Ramos (cell line): ENCODE results near the gene FCHSD2.

Experiments
- in situ Hi-C: fragments of 300-500 bp; cut with MboI; formaldehyde crosslinking; loops from one replicate; pipeline ENCODE4 v1.14.3; 2022; ENCODE audit warnings: low sequenced_read_pairs; ENCODE audit not compliant: unreplicated experiment

FCHSD2 gene

DNA sequence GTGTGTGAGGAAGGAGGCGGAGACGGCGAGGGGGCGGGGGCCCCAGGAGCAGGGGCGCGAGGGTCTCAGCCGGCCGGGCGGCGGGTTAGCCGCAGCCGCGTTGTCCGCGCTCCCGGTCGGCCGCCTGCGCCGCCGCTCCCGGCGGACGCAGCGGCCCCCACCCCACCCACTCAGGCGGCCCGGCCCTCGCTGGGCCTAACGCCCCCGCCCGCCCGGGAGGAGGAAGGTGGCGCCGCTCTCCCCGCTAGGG lies at the start of gene FCHSD2:
Gene FCHSD2 (minus strand): TSS at position 191 of the 250 bp plus-strand sequence. CDS start 441 bp downstream, outside the sequence.
- in situ Hi-C loops = no loop called here

DNA sequence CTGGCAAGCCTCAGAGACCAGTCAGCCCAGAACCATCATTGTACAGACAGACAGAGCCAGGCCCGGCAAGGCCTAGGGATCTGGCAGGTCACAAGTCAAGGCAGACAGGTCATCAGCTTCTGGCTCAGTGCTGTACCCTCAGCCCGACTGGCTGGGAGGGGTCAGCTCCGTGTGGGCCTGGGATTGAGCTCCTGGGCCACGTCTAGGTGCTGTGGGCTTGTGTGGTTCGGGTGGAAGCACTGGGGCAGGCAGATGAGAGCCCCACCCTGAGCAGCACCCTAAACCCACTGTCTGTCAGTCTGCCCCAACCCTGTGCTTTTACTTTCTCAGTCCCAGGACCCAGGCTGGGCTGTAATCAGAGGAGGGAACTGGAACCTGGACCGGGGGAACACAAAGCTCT lies 49.0 kb upstream of the FCHSD2 start:
- in situ Hi-C loops = no loop called here

DNA sequence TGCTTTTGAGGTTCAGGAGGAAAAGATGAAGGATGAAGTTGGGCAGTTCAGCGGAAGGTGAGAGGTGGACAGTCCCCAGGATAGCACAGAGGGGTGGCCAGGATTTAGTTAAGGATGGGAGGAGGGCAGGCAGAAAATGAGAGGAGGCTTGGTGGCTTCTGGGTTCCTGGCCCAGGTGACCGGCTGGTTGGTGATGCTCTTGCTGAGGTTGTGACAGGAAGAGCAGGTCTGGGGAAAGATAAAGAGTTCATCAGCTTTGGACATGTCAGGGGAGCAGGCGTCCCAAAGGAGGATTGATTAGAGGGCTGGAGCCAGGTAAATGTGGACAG lies 48.4 kb upstream of the FCHSD2 start:
- in situ Hi-C loops = no loop called here

DNA sequence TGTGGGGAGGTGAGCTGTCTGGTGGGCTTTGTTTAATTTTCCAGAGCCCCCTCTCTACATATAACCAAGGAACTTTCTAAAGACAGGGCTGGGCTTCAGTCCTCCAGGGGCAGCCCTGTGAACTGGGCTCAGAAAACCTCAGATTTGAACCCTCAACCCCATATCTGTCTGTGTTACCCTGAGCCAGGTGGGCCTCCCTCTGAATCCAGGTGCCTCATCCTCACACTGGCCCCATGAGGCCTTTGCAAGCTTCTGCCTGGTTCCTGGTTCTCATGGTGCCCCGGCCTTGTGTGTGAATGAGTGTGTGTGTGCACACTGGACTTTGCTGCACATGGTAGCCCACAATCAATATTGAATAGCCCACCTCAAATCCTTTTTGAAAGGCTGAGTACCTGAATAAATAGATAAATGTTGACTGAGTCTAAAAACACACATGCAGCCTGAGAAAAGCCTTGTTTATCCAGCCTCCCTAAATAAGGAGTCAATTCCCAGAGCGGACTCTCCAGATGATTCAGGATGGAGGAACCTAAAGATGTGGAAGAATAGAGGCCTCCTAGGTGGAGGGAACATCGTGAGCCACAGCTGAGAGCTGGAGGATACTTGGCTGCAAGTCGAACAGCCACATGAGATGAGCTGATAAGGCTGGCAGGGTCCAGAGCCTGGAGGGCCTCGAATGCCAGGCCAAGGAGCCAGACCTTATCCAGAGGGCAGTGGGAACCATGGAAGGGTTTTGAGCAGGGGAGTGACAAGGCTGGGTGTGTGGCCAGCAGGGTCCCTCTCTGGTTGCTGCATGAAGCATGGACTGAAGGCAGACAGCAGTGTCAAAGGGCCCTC lies 47.8 kb upstream of the FCHSD2 start:
- in situ Hi-C loops = no loop called here

DNA sequence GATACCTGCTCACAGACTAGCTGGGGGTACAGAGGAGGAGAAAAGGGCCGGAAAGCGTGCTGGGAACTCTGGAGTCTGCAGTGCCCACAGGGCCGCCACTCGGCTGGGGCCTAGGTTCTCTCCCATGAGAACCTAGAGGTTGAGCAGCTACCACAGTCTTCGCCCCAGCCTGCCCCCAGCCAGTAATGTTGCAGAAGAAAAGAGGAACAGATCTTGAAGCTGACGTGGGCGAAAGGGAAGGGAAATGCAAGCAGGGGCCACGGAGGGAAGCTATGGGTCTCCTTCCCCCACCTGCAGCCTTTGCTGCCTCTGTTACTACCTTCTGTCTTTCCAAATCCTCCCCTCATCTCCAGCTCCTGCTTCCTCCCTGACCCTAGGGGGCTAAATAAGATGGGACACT lies 47.2 kb upstream of the FCHSD2 start:
- in situ Hi-C loops = no loop called here

DNA sequence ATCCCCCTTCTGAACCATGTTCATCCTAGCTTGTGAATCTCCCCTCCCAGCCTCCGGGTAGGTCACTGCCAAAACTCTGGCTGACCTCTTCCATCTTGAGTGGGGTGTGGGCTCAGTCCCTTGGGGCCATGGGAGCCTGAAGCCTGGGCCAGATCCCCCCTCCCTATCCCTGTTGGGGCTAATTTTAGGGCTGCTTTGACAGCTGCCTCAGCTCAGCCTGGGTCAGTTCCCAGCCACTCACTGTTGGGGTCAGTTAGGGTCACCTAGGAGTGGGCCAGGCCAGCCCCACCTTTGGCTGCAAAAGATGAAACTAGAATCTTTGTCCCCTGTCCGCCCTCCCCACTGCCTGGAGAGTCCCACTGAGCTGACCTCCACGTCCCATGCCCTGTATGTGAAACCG lies 46.2 kb upstream of the FCHSD2 start:
- in situ Hi-C loops = no loop called here

DNA sequence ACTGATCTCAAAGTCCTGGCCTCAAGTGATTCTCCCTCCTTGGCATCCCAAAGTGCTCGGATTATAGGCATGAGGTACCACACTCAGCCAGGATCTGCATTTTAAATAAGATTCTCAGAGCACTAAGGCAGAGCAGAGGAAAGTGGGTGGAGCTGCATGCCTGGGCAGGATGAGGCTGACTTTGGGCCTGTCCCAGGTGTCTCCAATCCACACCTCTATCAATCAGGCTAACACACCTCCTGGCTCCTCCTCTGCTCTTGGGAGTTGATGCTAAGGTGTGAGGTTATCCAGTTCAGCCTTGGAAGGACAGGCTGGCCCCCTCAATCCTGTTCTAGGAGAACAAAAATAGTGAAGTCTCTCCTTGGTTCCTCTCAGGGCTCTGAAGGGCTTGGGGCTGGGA lies 45.7 kb upstream of the FCHSD2 start:
- in situ Hi-C loops = no loop called here

DNA sequence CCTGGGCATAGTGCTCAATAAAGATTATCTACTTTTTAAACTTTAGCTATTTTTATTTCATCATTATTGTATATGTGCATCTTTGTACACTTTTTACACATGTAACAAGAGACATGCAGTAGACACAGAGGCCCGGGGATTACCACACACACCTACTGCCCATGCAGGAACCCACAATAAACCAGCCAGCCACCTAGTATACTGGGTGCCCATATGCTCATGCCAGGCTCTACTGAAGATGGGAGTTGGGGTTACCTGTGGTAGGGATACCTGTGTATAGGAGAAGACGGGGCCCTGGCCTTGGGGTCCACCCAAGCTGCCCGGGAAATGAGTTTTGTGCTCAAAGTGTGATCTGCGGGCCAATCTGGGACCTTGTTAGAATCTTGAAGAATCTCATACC lies 44.8 kb upstream of the FCHSD2 start:
- in situ Hi-C loops = no loop called here

DNA sequence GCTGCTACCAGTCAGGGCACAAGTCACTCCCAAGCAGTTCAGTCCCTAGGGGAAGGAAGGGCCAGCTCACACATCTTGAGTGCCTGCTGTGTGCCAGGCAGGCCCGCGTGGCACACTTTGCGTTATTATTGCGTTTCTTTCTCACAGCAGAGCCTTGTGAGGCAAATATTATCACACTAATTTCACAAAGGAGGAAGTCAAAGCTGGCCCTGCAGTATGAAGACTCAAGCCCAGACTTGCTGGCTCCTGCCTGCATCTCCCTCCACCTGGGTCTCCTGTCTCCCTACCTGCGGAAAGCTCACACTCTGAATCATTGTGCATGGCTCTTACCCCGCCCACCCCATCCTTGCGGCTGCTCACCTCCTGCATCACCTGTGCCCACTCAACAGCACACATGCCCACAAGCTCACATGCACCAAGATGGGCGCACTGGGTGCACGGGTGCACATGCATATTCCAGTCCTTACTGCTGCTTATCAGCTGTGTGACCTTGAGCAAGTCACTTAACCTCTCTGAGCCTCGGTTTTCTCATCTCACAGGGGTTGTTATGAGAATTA lies 44.3 kb upstream of the FCHSD2 start:
- in situ Hi-C loops = no loop called here

DNA sequence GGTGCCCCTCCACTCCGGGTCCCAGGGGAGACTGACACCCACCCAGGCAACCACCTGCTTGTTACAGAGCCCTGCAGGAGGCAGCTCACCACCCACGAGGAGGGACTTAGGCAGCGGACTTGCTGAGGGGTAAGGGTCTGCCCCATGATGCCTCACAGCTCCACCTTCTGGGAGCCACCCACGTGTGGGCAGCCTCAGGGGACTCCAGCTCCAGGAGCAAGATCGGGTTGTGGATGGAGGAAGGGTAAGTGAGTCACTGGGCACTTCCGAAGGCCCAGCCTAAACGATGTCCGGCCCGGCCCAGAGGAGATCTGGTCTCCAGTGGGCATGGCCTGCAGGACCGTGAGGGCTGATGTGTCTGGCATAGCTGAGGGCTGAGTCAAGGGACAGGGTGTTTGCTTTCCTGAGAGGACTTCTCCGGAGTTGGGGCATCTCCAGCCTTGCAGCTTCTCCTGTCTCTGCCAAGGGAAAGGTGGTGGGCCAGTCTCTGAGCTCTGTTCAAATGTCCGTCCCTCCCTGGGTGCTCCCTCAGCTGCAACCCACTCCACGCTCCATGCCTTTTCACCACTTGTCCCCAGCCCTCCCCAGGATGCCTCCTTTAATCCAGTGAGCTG lies 43.7 kb upstream of the FCHSD2 start:
- in situ Hi-C loops = no loop called here

DNA sequence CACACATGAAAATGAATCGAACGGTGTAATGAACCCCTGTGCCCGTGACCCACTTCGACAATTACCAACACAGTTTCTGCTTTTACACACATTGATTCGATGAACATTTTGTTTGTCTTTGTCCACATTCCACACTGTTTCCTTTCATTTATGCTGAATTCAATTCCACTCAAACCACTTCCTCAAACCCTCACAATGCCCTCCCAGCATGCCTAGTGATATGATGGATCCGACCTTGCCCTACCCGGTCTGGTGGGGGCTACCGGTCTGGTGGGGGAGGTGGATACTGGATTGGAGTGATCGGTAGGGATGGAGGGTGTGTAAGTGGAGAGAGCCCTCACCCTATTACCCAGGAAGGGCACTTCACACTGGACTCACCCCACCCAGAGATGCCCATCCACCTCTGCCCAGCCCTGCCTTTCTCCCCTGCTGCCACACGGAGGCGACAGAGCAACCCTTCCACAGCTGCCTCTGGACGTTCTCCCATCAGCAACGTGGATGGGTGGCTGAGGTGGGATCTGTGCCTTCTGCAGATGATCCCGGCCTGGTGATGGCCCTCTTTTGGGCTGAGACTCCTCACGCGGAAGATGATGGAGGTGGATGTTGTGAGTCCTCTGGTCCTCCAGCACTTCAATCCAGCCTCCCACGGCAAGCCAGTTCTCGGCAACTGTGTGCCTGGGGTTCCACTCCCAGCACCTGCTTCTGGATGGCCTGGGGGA lies 43.0 kb upstream of the FCHSD2 start:
- in situ Hi-C loops = no loop called here

DNA sequence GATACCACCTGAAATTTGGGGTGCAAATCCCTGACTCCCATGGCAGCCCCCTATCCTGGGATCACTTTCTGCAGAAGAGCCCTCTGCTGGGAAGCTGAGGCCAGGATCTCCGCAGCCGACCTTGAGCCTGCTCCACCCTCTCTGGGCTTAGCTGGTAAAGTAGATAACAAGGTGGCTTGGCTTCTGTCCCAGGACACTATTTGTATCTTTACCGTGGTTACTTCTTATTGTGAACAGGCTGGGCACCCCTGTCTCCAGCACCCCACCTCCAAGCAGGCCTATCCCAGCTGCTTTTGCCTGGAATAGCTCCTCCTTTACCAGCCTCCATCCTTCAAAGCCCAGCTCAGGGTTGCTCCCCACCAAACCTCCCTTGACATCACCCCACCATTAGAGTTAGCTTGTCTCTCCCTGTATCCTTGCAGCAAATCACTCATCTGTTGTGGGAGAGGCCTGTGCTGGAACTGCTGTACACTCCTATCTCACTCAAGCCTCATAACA lies 40.8 kb upstream of the FCHSD2 start:
- in situ Hi-C loops = no loop called here

DNA sequence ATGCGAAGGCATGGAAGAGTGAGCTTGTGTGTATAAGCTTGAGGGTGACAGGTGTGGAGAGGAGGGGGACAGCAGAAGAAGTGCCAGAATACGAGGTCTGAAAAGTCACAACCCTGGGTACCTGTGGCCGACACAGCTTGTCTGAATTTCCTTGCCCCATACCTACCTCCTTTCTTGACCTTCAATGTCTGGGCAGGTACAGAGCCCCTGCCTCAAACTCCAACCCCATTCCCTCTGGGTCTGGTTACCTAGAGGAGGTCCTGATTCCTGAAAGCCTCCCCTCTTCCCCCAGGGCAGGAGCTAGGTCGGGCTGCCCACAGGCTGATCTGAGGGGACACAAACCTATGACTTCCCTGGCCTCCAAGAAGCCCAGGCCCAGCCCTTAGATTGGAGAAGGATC lies 36.6 kb upstream of the FCHSD2 start:
- in situ Hi-C loops = loop anchor here (5.0 kb wide), 1 partner anchor 346 kb away; no protein-coding TSS in a partner anchor

DNA sequence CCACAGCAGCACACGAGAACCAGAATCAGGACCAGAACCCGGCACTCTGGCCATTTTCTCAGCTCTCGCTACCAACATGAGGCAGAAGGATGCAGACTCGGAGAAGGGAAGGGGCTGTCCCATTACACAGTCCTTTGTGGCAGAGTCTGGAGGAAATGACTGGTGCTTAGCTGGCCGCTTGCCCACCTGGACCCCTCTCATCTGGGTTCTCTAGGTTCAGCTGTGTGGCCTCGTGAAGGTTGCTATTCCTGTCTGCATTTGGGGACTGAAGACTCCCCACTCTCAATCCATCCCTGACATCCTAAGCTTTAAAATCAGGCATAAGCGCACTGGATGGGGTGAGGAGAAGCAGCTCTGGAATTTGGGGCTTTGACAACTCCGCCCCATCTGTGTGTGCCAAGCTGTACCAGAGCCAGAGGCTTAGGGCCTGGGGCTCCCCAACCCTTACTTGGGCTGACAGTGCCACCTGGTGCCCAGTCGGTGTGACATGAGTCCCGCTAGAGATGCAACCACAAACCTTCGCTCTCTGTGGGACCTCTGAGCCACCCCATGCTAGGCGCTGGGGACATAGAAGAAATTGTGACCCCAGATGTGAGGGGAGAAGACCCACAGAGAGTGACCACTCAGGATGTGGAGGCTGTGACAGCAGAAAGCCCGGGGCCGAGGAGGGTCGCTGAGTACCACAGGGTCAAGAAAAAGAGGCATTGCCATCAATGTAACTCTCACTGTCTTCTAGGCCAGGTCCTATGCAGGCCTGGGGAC lies 35.8 kb upstream of the FCHSD2 start:
- in situ Hi-C loops = loop anchor here (5.0 kb wide), 1 partner anchor 346 kb away; no protein-coding TSS in a partner anchor

DNA sequence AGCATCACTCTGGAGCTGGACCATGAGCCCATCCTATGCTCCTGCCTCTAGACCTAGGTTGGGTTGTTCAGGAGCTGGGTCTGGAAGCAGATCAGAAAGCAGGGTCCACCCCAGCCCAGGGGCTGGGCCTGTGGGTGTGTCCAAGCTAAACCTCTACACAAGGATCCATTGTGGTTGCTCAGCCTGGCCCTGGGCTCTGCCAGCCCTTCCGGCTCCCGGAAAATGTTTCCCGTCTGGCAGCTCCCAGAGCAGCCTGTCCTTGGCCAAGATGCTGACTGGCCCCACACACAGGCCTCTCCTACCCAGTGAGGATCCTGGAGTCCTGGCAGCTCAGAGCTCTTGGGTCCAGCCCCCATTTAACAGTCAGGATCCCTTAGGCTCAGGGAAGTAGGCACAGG lies 35.3 kb upstream of the FCHSD2 start:
- in situ Hi-C loops = loop anchor here (5.0 kb wide), 1 partner anchor 345 kb away; no protein-coding TSS in a partner anchor

DNA sequence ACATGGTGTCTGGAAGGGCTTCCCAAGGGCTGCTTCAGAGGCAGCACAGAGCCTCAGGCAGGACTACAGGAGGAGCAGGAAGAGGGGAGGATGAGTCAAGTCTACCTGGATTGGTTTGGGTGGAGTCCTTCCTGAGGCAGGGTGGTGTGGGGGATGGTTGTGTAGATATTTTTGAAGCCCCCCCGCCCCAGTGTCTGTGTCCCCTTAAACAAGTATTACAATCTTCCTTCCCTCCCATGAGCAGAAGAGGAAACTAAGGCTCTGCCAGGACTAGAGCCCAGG lies 34.7 kb upstream of the FCHSD2 start:
- in situ Hi-C loops = loop anchor here (5.0 kb wide), 1 partner anchor 345 kb away; no protein-coding TSS in a partner anchor

DNA sequence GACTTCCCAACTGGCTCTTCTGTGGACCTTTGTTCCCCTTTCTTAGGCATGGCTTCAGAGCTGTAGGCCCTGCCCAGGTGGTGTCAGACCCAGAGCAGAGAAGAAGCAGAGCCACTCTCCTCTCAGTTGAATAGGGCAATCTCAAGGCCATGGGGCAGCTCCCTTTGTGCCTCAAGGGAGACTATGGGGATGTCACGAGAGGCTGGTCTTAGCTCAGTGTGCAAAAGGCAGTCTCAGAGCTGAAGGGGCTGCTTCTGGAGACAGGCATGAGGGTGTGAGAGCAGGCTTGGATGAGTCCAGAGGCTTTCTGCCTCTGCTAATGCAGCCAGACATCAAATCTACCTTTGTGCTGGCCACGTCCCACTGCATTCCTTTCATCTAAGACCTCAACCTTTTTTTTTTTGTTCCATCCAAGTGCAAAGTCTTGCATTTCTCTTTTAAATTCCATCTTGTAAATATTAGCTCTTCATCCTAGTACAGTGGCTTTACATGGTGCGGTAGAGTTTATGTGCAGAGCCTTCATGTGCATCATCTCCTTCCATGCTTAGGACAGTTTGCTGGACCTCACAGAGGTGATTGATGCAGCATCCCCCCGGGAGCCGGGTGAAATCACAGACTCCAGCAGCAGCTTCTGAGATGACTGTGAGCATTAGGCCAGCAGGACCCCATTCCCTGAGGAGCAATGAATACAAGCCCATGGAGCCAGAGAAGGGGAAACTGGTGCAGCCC lies 34.2 kb upstream of the FCHSD2 start:
- in situ Hi-C loops = loop anchor here (5.0 kb wide), 1 partner anchor 344 kb away; no protein-coding TSS in a partner anchor

DNA sequence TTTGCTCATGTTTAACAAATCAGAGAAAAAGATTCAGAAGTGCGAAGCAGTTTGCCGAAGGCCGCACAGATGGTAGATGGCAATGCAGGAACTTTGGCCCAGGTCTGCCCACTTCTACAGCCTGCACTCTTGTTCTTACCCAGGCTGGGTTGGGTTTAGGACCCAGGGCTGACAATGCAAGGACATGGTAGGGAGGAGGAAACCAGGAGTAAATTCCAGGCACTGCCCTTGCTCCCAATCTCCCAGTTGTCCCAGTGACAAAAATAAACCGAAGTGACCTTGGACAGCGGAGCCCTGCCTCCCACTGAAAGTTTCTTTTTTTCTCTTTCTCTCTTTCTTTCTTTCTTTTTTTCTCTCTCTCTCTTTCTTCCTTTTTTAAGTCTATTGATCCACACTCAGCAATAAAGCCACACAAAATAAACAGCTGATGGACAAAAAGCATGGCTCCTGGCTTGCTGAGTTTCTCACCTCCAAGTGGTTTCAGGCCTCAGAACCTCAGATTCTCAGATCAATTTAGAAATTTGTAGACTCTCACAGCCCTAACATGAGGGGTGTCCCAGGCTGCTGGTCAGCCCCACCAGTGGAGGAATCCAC lies 33.5 kb upstream of the FCHSD2 start:
- in situ Hi-C loops = loop anchor here (5.0 kb wide), 1 partner anchor 343 kb away; no protein-coding TSS in a partner anchor

DNA sequence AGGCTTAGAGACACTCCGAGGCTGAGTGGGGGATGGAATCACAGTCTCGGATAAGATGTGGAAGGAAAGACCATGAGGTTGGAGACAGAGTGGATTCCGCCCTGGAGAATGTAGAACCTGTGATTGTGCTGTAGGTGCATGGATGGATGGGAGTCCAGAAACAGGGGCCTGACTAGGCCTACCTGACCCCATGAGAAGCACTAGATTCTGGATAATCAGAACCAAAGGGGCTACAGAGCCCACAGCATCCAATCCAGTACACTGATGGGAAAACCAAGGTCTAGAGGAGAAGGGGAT lies 32.3 kb upstream of the FCHSD2 start:
- in situ Hi-C loops = no loop called here
